Fibroblast of lung (primary cell): ENCODE data around the gene RNF152.

Source experiments
- CTCF ChIP-seq, 2 donors: IDR thresholded peaks in 1 of 2; conservative IDR thresholded peaks in 1 of 2; 1 replicate in 1 of 2; 2 replicates in 1 of 2; pipeline ENCODE4 v1.5.1; 2011 to 2012; ENCODE audit warnings: low read length in 2 of 2, control low read depth in 1 of 2, inconsistent platforms in 1 of 2, low read depth in 1 of 2, mild to moderate bottlenecking in 1 of 2
- EZH2 ChIP-seq: IDR thresholded peaks from 2 replicates; pipeline ENCODE4 v1.5.1; 2012; ENCODE audit warnings: low read length, control low read depth, mild to moderate bottlenecking; ENCODE audit errors: missing control alignments

- no peak for TF ChIP-seq CTCF (conservative IDR thresholded peaks at IDR 0.05 in 1 of 2, IDR thresholded peaks at IDR 0.05 in 1 of 2; ENCODE audit: low read depth in 1 of 2, low read length in 2 of 2)
- TF ChIP-seq EZH2, result no peak
Measured at GRCh38 chr18:61782545-61782944, 110.3 kb downstream of the RNF152 start.
